CD8-positive, alpha-beta memory T cell (primary cell): ENCODE results near the gene SORCS1. TPM values are rescaled to one million over a fixed set of nuclear protein-coding genes. Genes with fewer than 3 reads are reported as not detected.

Experiments
- CTCF ChIA-PET: fragments of 350-600 bp; sonication (Branson Sonifier 250); formaldehyde crosslinking; loops from one replicate; lab custom pipeline; 2021; ENCODE audit warnings: antibody characterized with exemption; lab: Charles Lee
- POLR2A ChIA-PET: fragments of 350-600 bp; sonication (Branson Sonifier 250); formaldehyde crosslinking; loops from one replicate; lab custom pipeline; 2021; ENCODE audit warnings: antibody characterized with exemption; lab: Charles Lee
- DNase-seq, 5 donors: peaks; one replicate each; pipeline versions ENCODE4 v3.0.0 to v3.0.0-alpha.2; 2020 to 2022; ENCODE audit warnings: mixed read lengths in 1 of 5
- H3K27ac ChIP-seq: one replicate; pipeline ENCODE4 v1.7.0; 2013; ENCODE audit warnings: low read depth, mild to moderate bottlenecking, low read length, moderate library complexity
- H3K27me3 ChIP-seq: 2 replicates; pipeline ENCODE4 v1.7.0; 2013; ENCODE audit warnings: low read length, mild to moderate bottlenecking; ENCODE audit not compliant: insufficient read depth, poor library complexity, severe bottlenecking
- H3K36me3 ChIP-seq: 2 replicates; pipeline ENCODE4 v1.7.0; 2013; ENCODE audit warnings: mild to moderate bottlenecking, low read length, moderate library complexity; ENCODE audit not compliant: insufficient read depth
- H3K4me1 ChIP-seq: 2 replicates; pipeline ENCODE4 v1.7.0; 2013; ENCODE audit warnings: mild to moderate bottlenecking, low read length, moderate library complexity; ENCODE audit not compliant: insufficient read depth
- H3K4me3 ChIP-seq: 2 replicates; pipeline ENCODE4 v1.7.0; 2013; ENCODE audit warnings: mild to moderate bottlenecking, low read length
- H3K9me3 ChIP-seq: 2 replicates; pipeline ENCODE4 v1.7.0; 2013; ENCODE audit warnings: mild to moderate bottlenecking, low read length
- H3K27ac Mint-ChIP-seq, 8 donors: one replicate each; pipeline ENCODE4 v1.8.0; 2020 to 2021; ENCODE audit warnings: mixed read lengths in 8 of 8, mild to moderate bottlenecking in 6 of 8, inconsistent platforms in 3 of 8, moderate library complexity in 3 of 8
- H3K27me3 Mint-ChIP-seq, 2 donors: one replicate each; pipeline ENCODE4 v1.8.0; 2020 to 2021; ENCODE audit warnings: mixed read lengths in 2 of 2, mild to moderate bottlenecking in 1 of 2, moderate library complexity in 1 of 2
- H3K36me3 Mint-ChIP-seq, 3 donors: one replicate each; pipeline ENCODE4 v1.8.0; 2020 to 2021; ENCODE audit warnings: mixed read lengths in 3 of 3, inconsistent platforms in 1 of 3, mild to moderate bottlenecking in 1 of 3
- H3K4me1 Mint-ChIP-seq, 3 donors: one replicate each; pipeline ENCODE4 v1.8.0; 2020 to 2021; ENCODE audit warnings: mixed read lengths in 3 of 3, inconsistent platforms in 1 of 3, mild to moderate bottlenecking in 1 of 3
- H3K4me3 Mint-ChIP-seq, 7 donors: one replicate each; pipeline ENCODE4 v1.8.0; 2020 to 2021; ENCODE audit warnings: mixed read lengths in 7 of 7, mild to moderate bottlenecking in 6 of 7, moderate library complexity in 4 of 7, inconsistent platforms in 2 of 7
- H3K9me3 Mint-ChIP-seq, 5 donors: one replicate each; pipeline ENCODE4 v1.8.0; 2020 to 2022; ENCODE audit warnings: mixed read lengths in 5 of 5, mild to moderate bottlenecking in 3 of 5, moderate library complexity in 2 of 5, inconsistent platforms in 1 of 5
- polyA plus RNA-seq: library from polyadenylated mRNA; unstranded; fragments of 300-500 nt; fragmentation: Illumina TruSeq; gene quantifications from one replicate; pipeline ENCODE4 v1.2.3, GENCODE V29; 2021
- total RNA-seq, 2 experiments: library from RNA; stranded (reverse); gene quantifications; one replicate each; pipeline ENCODE4 v1.2.3, GENCODE V29; 2021

SORCS1 gene
- total and polyA plus RNA-seq, 3 experiments from 2014 or later = not detected

DNA sequence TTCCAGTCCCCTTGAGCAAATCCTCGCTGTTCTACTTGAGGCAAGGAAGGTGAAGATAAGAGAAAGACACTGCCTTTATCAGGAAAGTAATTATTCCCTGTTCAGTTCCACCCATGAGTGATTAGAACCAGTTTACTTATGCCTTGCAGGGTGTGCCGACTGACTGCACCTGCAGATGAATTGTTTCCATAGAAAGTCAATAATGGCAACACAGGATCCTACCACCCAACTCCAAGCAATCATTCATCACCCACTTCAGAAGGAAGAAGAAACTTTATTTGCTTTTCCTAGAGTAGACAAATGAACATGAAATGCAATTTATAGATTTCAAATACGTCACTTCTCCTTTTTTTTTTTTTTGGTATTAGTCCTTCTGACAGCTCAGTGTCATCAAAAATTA lies 383.9 kb downstream of the SORCS1 start:
- Mint-ChIP-seq H3K9me3 (peaks cover 3 to 28% (median 8%) of the 10 kb centered on the region in 5 donors), H3K4me3 (no peak overlapping the region), H3K27me3 (no peaks in the 10 kb centered on the region), H3K36me3 (no peaks in the 10 kb centered on the region), H3K27ac (no peak overlapping the region), H3K4me1 (no peaks in the 10 kb centered on the region)
- no peaks in the 10 kb centered on the region for H3K36me3 ChIP-seq
- H3K4me1 ChIP-seq = no peaks in the 10 kb centered on the region
- CTCF ChIA-PET = no interaction called here
- H3K27ac ChIP-seq = no peak overlapping the region
- peaks cover 4% of the 10 kb centered on the region for H3K9me3 ChIP-seq
- POLR2A ChIA-PET = no interaction called here
- no peaks in the 10 kb centered on the region for H3K27me3 ChIP-seq
- no peak for DNase-seq
- H3K4me3 ChIP-seq = no peak overlapping the region

DNA sequence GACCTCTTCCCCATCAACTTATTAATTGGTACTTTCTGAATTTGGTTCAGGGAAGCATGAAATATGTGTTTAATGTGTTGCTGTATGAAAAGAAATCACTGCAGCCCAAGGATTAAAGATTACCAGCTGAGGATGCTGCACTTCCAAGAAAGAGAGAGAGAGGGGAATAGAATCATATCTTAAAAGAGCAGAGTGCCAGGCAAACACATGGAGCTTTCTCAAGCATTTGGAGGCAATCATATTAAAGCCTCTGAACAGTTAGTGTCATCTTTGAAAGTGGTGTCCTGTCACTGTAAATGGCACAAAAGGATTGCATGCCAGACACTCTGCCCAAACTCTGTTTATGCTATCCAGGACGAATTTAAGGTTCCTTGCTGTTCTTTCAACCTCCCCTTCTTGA lies 386.7 kb downstream of the SORCS1 start:
- H3K27ac ChIP-seq = no peak overlapping the region
- ChIA-PET POLR2A (no interaction called here), CTCF (no interaction called here)
- H3K4me3 ChIP-seq = no peak overlapping the region
- no peaks in the 10 kb centered on the region for H3K27me3 ChIP-seq
- H3K36me3 ChIP-seq = no peaks in the 10 kb centered on the region
- Mint-ChIP-seq H3K4me3 (no peak overlapping the region), H3K27me3 (no peaks in the 10 kb centered on the region), H3K9me3 (peaks cover 5 to 18% (median 5%) of the 10 kb centered on the region in 5 donors), H3K27ac (no peak overlapping the region), H3K4me1 (no peaks in the 10 kb centered on the region), H3K36me3 (no peaks in the 10 kb centered on the region)
- H3K4me1 ChIP-seq = no peaks in the 10 kb centered on the region
- no peak for DNase-seq
- H3K9me3 ChIP-seq = no peaks in the 10 kb centered on the region

DNA sequence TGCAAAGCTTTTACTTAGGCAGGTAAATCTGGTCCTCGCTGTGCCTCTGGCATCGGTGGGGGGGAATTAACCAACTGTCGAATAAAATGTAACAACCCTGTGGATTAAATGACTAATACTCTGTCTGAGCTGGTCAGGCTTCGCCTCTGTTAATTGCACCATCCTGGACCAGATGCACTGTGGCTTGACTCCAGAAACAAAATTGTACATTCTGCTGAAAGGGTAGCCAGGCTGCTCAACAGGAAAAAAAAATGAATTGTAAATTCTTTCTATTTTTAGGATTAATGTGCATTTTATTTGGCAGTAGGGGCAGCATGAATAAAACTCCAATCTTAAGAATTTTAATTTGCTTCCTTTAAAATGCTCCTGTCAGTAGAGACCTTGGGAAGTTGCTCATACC lies 389.4 kb downstream of the SORCS1 start:
- Histone ChIP-seq H3K4me1 (no peaks in the 10 kb centered on the region), H3K36me3 (no peaks in the 10 kb centered on the region), H3K27me3 (no peaks in the 10 kb centered on the region), H3K4me3 (no peak overlapping the region), H3K27ac (no peak overlapping the region), H3K9me3 (no peaks in the 10 kb centered on the region)
- Mint-ChIP-seq H3K9me3 (peaks cover 3 to 18% (median 7%) of the 10 kb centered on the region in 5 donors), H3K36me3 (no peaks in the 10 kb centered on the region), H3K4me1 (no peaks in the 10 kb centered on the region), H3K4me3 (no peak overlapping the region), H3K27me3 (no peaks in the 10 kb centered on the region), H3K27ac (no peak overlapping the region)
- DNase-seq = no peak
- POLR2A ChIA-PET = no interaction called here
- CTCF ChIA-PET = no interaction called here

DNA sequence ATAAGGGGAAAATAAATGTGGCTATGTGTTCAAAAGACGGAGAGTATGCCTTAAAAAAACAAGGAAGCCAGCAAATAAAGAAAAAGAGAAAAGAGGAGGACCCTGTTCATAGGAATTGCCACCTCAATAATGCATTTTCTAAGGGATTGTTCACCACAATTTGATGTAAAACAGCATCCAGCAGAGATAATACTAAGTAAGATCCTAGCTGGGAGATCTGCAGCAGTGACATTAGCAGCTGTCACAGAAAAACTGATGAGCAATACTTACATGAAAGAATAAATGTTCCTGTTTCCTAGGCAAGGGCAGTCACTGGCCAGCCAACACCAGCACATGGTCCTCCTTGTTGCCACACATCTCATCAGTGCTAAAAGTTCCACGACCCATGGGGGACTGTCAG lies 391.5 kb downstream of the SORCS1 start:
- Histone ChIP-seq H3K9me3 (no peaks in the 10 kb centered on the region), H3K4me1 (no peaks in the 10 kb centered on the region), H3K36me3 (no peaks in the 10 kb centered on the region), H3K4me3 (no peak overlapping the region), H3K27me3 (no peaks in the 10 kb centered on the region), H3K27ac (no peak overlapping the region)
- Mint-ChIP-seq H3K36me3 (no peaks in the 10 kb centered on the region), H3K27ac (no peak overlapping the region), H3K27me3 (no peaks in the 10 kb centered on the region), H3K4me3 (no peak overlapping the region), H3K9me3 (peaks cover 3 to 11% (median 6%) of the 10 kb centered on the region in 5 donors), H3K4me1 (no peaks in the 10 kb centered on the region)
- ChIA-PET POLR2A (no interaction called here), CTCF (no interaction called here)
- DNase-seq = no peak

DNA sequence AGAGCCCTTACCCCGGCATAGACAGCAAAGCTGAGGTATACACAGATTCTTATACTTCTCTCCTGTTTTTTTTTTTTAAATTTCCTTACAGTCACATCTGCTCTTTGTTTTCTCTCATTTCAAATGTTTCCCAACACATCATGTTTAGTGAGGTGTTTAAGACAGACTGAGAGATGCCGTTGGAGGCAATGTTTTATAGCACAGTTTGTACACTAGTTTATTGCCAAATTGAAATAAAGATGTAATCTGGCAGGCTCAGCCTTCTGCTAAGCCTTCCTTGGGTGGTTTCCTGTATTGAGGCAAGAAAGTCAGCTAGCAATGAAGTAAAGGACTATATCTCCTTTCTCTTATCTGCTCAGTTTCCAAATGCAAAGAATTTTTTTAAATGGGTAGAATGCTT lies 393.4 kb downstream of the SORCS1 start:
- no peaks in the 10 kb centered on the region for H3K36me3 ChIP-seq
- Mint-ChIP-seq H3K36me3 (no peaks in the 10 kb centered on the region), H3K27me3 (no peaks in the 10 kb centered on the region), H3K27ac (peak overlapping the region in 1 of 8 donors; percentile 68), H3K4me3 (no peak overlapping the region), H3K4me1 (no peaks in the 10 kb centered on the region), H3K9me3 (peaks cover 5 to 15% (median 9%) of the 10 kb centered on the region in 5 donors)
- H3K4me1 ChIP-seq = no peaks in the 10 kb centered on the region
- DNase-seq = no peak
- H3K27me3 ChIP-seq = no peaks in the 10 kb centered on the region
- no peak overlapping the region for H3K27ac ChIP-seq
- no peak overlapping the region for H3K4me3 ChIP-seq
- POLR2A ChIA-PET = no interaction called here
- CTCF ChIA-PET = no interaction called here
- no peaks in the 10 kb centered on the region for H3K9me3 ChIP-seq

DNA sequence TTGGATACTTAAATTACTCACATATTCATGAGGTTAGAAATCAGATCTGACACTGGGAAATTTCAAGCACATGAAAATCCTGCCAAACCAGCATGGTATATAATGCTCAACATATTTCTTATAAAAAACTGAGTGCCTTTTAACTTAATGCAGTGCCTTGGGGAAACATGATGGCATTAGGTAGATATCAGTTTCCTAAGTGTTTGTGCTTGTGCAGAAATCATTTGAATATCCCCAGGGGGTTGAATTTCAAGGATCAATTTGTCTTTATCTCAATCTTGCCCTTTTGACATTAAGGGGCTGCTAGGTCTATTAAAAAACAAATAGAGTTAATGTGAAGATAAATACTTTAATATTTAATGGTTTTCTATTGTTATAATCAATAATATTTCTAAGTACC lies 396.3 kb downstream of the SORCS1 start:
- CTCF ChIA-PET = no interaction called here
- Histone ChIP-seq H3K4me1 (no peaks in the 10 kb centered on the region), H3K36me3 (no peaks in the 10 kb centered on the region), H3K4me3 (no peak overlapping the region), H3K27ac (no peak overlapping the region), H3K27me3 (no peaks in the 10 kb centered on the region), H3K9me3 (no peaks in the 10 kb centered on the region)
- no peak overlapping the region for H3K27ac Mint-ChIP-seq
- no peak overlapping the region for H3K4me3 Mint-ChIP-seq
- no peaks in the 10 kb centered on the region for H3K4me1 Mint-ChIP-seq
- POLR2A ChIA-PET = no interaction called here
- H3K9me3 Mint-ChIP-seq = peaks cover 5 to 22% (median 10%) of the 10 kb centered on the region in 5 donors
- peaks cover 0 to 1% of the 10 kb centered on the region in 2 donors for H3K27me3 Mint-ChIP-seq
- H3K36me3 Mint-ChIP-seq = no peaks in the 10 kb centered on the region
- DNase-seq = no peak

DNA sequence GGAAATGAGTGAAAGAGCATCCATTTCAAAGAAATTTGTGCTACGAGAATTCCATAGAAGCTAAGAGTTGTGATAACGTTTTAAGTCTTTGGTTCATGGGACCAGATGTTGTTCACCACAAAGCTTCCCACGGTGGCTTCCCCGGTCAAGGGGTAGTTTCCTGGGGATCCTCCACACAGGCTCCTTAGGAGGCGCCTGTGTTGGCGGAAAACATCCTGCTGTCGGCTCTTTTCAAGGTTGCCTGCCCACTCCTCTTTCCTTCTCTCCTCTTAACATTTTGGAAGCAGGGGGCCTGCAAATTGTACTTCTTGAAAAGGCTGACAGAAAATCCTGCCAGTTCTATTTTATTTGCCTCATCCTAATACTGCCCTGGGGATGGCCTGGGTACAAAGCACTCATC lies 398.6 kb downstream of the SORCS1 start:
- CTCF ChIA-PET = no interaction called here

DNA sequence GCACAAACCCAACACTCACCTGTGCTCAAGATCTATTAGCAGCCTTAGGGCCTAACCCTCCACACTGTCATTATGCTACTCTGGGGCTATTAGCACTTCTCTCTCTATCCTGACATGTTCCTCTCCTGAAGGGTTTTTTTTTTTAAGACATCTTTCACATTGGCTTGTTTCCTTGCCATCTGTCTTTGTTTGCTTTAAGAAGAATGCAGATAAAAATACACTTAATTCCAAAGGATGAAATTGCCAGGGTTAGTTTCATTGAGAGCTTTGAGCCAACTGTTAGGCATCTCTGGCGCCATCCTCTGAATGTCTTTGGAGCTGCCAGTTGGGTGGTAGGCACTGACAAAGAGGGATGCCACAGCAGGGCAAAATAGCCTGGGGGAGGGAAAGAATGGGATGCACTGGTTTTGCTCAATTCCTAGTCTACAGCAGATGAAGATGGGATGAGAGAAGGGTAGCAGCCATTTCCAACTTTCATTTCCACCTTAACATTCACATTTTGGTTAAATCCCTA lies 399.2 kb downstream of the SORCS1 start:
- Mint-ChIP-seq H3K27me3 (peaks cover 0 to 1% of the 10 kb centered on the region in 2 donors), H3K4me3 (no peak overlapping the region), H3K36me3 (no peaks in the 10 kb centered on the region), H3K9me3 (peaks cover 0 to 23% (median 9%) of the 10 kb centered on the region in 5 donors), H3K4me1 (no peaks in the 10 kb centered on the region), H3K27ac (no peak overlapping the region)
- no peaks in the 10 kb centered on the region for H3K4me1 ChIP-seq
- POLR2A ChIA-PET = no interaction called here
- no peak for DNase-seq
- H3K9me3 ChIP-seq = no peaks in the 10 kb centered on the region
- CTCF ChIA-PET = no interaction called here
- H3K4me3 ChIP-seq = no peak overlapping the region
- H3K36me3 ChIP-seq = no peaks in the 10 kb centered on the region
- H3K27ac ChIP-seq = no peak overlapping the region
- H3K27me3 ChIP-seq = no peaks in the 10 kb centered on the region

More for the DNA sequence above, 398.6 kb downstream of the SORCS1 start:
- H3K9me3 ChIP-seq = no peaks in the 10 kb centered on the region
- no peaks in the 10 kb centered on the region for H3K4me1 ChIP-seq
- Mint-ChIP-seq H3K36me3 (no peaks in the 10 kb centered on the region), H3K9me3 (peaks cover 1 to 23% (median 10%) of the 10 kb centered on the region in 5 donors), H3K4me3 (peak overlapping the region in 1 of 7 donors; percentile 54), H3K4me1 (no peaks in the 10 kb centered on the region), H3K27ac (no peak overlapping the region), H3K27me3 (peaks cover 0 to 1% of the 10 kb centered on the region in 2 donors)
- no peak overlapping the region for H3K4me3 ChIP-seq
- POLR2A ChIA-PET = no interaction called here
- H3K27me3 ChIP-seq = no peaks in the 10 kb centered on the region
- no peak overlapping the region for H3K27ac ChIP-seq
- no peaks in the 10 kb centered on the region for H3K36me3 ChIP-seq
- DNase-seq = no peak
